HepG2 (cell line): ENCODE data around the gene GTF3C5. TPM values are rescaled to one million over a fixed set of nuclear protein-coding genes. Genes with fewer than 3 reads are reported as not detected.

Experiments
- ATF7 ChIP-seq, 2 experiments: fragments of 450-650 bp in 1 of 2; sonication (generic) in 1 of 2; formaldehyde crosslinking in 1 of 2; IDR thresholded peaks; 2 replicates each; pipeline versions ENCODE4 v1.4.0 to v1.6.1; 2016 to 2020; ENCODE audit warnings: antibody characterized with exemption in 1 of 2, mild to moderate bottlenecking in 1 of 2, missing genetic modification reagents in 1 of 2
- BRD4 ChIP-seq: sonication (generic); formaldehyde crosslinking; IDR thresholded peaks from 2 replicates; pipeline ENCODE4 v1.4.0; 2020; ENCODE audit warnings: missing genetic modification reagents
- CENPX ChIP-seq: sonication (generic); formaldehyde crosslinking; IDR thresholded peaks from 2 replicates; pipeline ENCODE4 v1.9.0; 2021; ENCODE audit warnings: mild to moderate bottlenecking, missing genetic modification reagents, moderate library complexity
- EZH2 ChIP-seq: conservative IDR thresholded peaks from 2 replicates; pipeline ENCODE4 v1.6.1; 2012; ENCODE audit warnings: mild to moderate bottlenecking, low read depth, low read length, moderate library complexity
- FOXA1 ChIP-seq, 2 experiments: fragments of 450-650 bp in 1 of 2; sonication (generic) in 1 of 2; formaldehyde crosslinking in 1 of 2; IDR thresholded peaks; 2 replicates each; pipeline versions ENCODE4 v1.4.0 to v1.6.1; 2016 to 2020; ENCODE audit warnings: missing genetic modification reagents in 1 of 2
- GABPA ChIP-seq, 2 experiments: IDR thresholded peaks; 2 replicates each; pipeline ENCODE4 v1.6.1; 2011 to 2016; ENCODE audit warnings: low read depth in 2 of 2, low read length in 1 of 2, missing biosample characterization in 1 of 2, missing genetic modification characterization in 1 of 2
- NCOA5 ChIP-seq: sonication (generic); formaldehyde crosslinking; IDR thresholded peaks from 2 replicates; pipeline ENCODE4 v1.4.0; 2020; ENCODE audit warnings: missing genetic modification reagents
- RFX3 ChIP-seq: IDR thresholded peaks from 2 replicates; pipeline ENCODE4 v1.6.1; 2016; ENCODE audit warnings: missing biosample characterization, missing genetic modification reagents
- SNAPC2 ChIP-seq: sonication (generic); formaldehyde crosslinking; IDR thresholded peaks from 2 replicates; pipeline ENCODE4 v1.8.1; 2022; ENCODE audit warnings: mild to moderate bottlenecking, missing genetic modification reagents
- ZBED4 ChIP-seq: sonication (generic); formaldehyde crosslinking; IDR thresholded peaks from 2 replicates; pipeline ENCODE4 v1.4.0; 2020; ENCODE audit warnings: missing genetic modification reagents, borderline replicate concordance
- ZBTB33 ChIP-seq: sonication (generic); formaldehyde crosslinking; IDR thresholded peaks from 2 replicates; pipeline ENCODE4 v1.4.0; 2020; ENCODE audit warnings: missing genetic modification reagents
- ZKSCAN1 ChIP-seq: fragments of 150-350 bp; IDR thresholded peaks from 2 replicates; pipeline ENCODE4 v1.6.1; 2014; ENCODE audit warnings: low read length
- ZMAT3 ChIP-seq: sonication (generic); formaldehyde crosslinking; conservative IDR thresholded peaks from 2 replicates; pipeline ENCODE4 v1.7.0; 2021; ENCODE audit warnings: missing genetic modification reagents
- ZNF101 ChIP-seq: sonication (generic); formaldehyde crosslinking; IDR thresholded peaks from 2 replicates; pipeline ENCODE4 v1.4.0; 2020; ENCODE audit warnings: mild to moderate bottlenecking, low read depth, missing genetic modification reagents, borderline replicate concordance
- ZNF12 ChIP-seq: sonication (generic); formaldehyde crosslinking; IDR thresholded peaks from 2 replicates; pipeline ENCODE4 v1.5.0; 2020; ENCODE audit warnings: missing genetic modification reagents
- ZNF367 ChIP-seq: sonication (generic); formaldehyde crosslinking; IDR thresholded peaks from 2 replicates; pipeline ENCODE4 v1.4.0; 2020; ENCODE audit warnings: missing genetic modification reagents, borderline replicate concordance
- ZNF503 ChIP-seq: sonication (generic); formaldehyde crosslinking; IDR thresholded peaks from 2 replicates; pipeline ENCODE4 v1.4.0; 2020; ENCODE audit warnings: missing genetic modification reagents
- ZNF530 ChIP-seq: sonication (generic); formaldehyde crosslinking; IDR thresholded peaks from 2 replicates; pipeline ENCODE4 v1.5.0; 2020; ENCODE audit warnings: low read depth, mild to moderate bottlenecking, missing genetic modification reagents
- ZNF761 ChIP-seq: sonication (generic); formaldehyde crosslinking; conservative IDR thresholded peaks from 2 replicates; pipeline ENCODE4 v1.4.0; 2020; ENCODE audit warnings: mild to moderate bottlenecking, missing genetic modification reagents
- ZNF766 ChIP-seq: sonication (generic); formaldehyde crosslinking; IDR thresholded peaks from 2 replicates; pipeline ENCODE4 v1.5.0; 2020; ENCODE audit warnings: missing genetic modification reagents, borderline replicate concordance
- ZNF775 ChIP-seq: sonication (generic); formaldehyde crosslinking; IDR thresholded peaks from 2 replicates; pipeline ENCODE4 v1.4.0; 2020; ENCODE audit warnings: missing genetic modification reagents, mild to moderate bottlenecking, moderate library complexity, borderline replicate concordance
- polyA plus RNA-seq, 8 experiments: library from polyadenylated mRNA; depleted of rRNA in 3 of 8; stranded (reverse) in 7 of 8; unstranded in 1 of 8; fragments of >200 nt; fragmentation: Illumina TruSeq in 4 of 8; extraction: Trizol in 4 of 8; gene quantifications; 2 replicates each; pipeline versions ENCODE4 v1.2.1 to v1.2.3, GENCODE V29; 2011 to 2016; ENCODE audit warnings: low read depth in 4 of 8, missing spikeins in 1 of 8, mixed read lengths in 1 of 8; ENCODE audit not compliant: insufficient read depth in 1 of 8
- total RNA-seq, 5 experiments: library from RNA; depleted of rRNA; stranded (reverse); fragments of >200 nt; fragmentation: Illumina TruSeq; extraction: Trizol; gene quantifications; 2 replicates each; pipeline ENCODE4 v1.2.3, GENCODE V29; 2016; ENCODE audit warnings: low read depth in 1 of 5

GTF3C5 gene
- total and polyA plus RNA-seq, 2 of the 13 experiments (the other 11 are each of a cell fraction or from before 2014, with no cell fraction given): 66.9 to 92.6 TPM

GRCh38 chr9:133030317-133031129 is at the start of gene GTF3C5 (continued):
- TF ChIP-seq ZBED4 (no peak; the same call in 1 of the 2 replicates), CENPX (CRISPR knock-in tag) (no peak), ZNF775 (no peak), ZNF503 (CRISPR knock-in tag) (no peak; the same call in 1 of the 2 replicates), ZMAT3 (CRISPR knock-in tag) (peak; percentile 61), ZNF766 (CRISPR knock-in tag) (no peak), EZH2 (no peak), ZNF761 (no peak), ZNF530 (no peak), SNAPC2 (CRISPR knock-in tag) (peak; percentile 80; the same call in 1 of the 2 replicates), ZBTB33 (CRISPR knock-in tag) (peak; percentile 59), ZNF101 (0 out of 2 replicates have a peak, but pooled peaks have one; percentile 28), RFX3 (CRISPR knock-in tag) (no peak), BRD4 (peak; percentile 84; the same call in 1 of the 2 replicates), FOXA1 (IDR thresholded peaks at IDR 0.05) (no peak), FOXA1 (CRISPR knock-in tag; IDR thresholded peaks at IDR 0.05) (no peak), ZNF367 (CRISPR knock-in tag) (peak; percentile 29; the same call in 1 of the 2 replicates), ATF7 (IDR thresholded peaks at IDR 0.05) (no peak), ATF7 (CRISPR knock-in tag; IDR thresholded peaks at IDR 0.05) (no peak), ZNF12 (CRISPR knock-in tag) (peak; percentile 40; the same call in 1 of the 2 replicates), NCOA5 (CRISPR knock-in tag) (no peak), GABPA (IDR thresholded peaks at IDR 0.05; ENCODE audit: low read depth, low read length) (peak; percentile 66), GABPA (CRISPR knock-in tag; IDR thresholded peaks at IDR 0.05; ENCODE audit: low read depth) (peak; percentile 88), ZKSCAN1 (peak; percentile 52)
